HL-60/S4 treated with phorbol 12-myristate 13-acetate at 8.2 ng/mL for 4 days and 3 days (cell line): Measurements from ENCODE around the gene C2CD5.

Experiments
- in situ Hi-C: fragments of 300-500 bp; cut with MboI; formaldehyde crosslinking; loops from 2 replicates; pipeline ENCODE4 v1.15.0; 2022; ENCODE audit warnings: low sequenced_read_pairs

Gene C2CD5

DNA sequence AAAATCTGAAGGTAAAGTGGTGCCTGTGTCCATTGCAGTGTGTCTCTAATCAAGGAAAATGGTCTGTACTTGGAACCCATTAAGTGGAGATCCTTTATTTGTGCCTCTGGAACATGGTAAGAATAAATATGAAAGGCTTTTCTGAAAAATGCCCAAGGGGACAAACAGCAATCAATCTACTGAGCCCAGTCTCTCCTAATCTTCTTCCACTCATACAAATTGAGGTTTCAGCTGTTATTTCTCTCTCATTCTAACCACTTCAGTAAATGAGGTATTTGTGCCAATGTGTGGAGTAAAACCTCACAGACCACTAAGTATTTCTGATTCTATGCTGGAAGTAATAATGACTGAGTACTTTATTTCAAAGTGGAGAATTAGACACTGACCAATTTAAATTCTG is 127.5 kb downstream of the C2CD5 start:
- in situ Hi-C loops: no loop called here

DNA sequence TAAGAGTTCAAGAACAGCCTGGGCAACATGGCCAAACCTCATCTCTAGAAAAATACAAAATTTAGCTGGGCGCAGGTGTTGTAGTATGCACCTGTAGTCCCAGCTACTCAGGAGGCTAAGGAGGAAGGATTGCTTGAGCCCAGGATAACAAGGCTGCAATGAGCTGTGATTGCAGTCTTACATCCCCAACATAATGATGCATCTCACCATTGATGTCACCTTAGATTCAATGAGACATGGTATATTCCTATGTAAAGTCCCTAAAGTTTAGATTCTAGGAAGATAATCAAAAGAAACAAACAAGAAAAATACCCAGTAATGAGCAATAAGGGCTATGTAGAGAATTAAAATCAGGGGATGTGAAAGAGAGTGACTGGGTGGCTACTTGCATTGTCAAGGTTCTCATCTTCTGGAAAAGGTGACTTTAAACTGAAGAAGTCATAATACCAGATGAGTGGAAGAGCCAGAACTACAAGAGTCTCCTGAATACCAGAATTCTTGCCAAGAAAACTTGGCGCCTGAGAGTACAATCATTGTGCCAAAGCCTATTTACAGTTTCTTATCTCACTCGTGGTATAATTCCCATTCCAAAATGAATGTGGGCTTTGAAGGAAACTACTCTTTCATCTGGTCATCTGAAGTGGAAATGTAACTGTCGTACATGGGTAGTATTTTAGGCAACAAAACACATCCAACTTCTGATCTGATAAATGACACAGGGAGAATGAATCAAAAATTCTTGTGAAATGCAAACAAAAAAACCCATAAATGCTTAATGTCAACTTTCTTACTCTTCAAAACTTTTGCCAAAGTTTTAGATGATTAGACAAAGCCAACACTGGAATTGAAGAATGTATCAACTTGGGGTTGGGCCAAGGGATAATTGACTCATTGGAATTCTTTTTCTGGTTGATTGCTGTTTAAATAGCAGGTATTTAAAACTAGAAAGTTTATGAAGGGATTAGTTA is 128.7 kb downstream of the C2CD5 start:
- in situ Hi-C loops: no loop called here

DNA sequence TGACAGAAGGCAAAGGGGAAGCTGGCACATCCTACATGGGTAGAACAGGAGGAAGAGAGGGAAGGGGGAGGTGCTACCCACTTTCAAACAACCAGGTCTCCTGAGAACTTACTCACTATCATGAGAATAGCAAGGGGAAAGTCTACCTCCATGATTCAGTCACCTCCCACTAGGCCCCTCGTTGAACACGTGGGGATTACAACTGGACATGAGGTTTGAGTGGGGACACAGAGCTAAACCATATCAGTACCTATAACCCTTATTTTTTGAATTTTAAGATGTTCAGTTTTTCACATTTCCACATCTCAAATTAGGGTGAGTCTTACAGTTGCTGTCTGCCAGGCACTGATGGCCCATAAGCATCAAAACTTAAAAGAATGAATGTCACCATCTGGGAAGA is 129.6 kb downstream of the C2CD5 start:
- in situ Hi-C loops: no loop called here

DNA sequence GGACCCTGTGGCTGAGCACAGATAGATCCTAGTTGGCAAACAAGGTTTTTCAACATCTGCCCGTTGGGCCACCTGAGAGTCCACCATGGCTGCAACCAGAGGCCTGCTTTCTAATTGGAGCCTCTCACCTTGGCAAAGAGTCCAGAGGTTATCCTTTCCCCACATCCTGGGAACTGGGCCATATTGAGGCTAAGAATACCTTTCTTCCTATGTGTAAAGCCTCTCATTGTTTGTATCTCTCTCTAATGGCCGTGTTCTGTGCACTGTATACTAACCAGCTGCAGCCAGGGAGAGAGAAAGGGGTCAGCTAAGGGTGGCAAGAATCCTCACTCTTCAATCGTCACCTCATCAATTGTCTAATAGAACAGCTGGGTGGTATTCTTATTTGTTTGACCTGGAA is 130.8 kb downstream of the C2CD5 start:
- in situ Hi-C loops: no loop called here

DNA sequence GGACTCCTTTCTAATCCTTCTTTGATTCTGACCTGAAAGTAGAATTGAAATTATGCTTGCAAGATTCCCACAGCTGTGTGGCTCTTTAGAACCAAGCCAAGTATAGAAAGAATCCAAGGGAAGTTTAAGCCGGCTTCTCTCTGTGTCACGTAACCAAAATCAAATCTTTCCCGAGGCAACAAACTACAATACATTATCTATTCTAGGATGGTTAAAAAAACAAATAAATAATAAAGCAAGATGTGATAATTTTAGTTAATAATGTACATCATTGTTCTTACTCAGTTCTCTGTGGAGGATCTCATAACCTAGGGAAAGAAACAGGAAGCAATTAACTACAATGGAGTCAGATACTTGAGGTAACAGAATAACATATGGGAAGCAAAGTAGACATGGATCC is 131.8 kb downstream of the C2CD5 start:
- in situ Hi-C loops: no loop called here

DNA sequence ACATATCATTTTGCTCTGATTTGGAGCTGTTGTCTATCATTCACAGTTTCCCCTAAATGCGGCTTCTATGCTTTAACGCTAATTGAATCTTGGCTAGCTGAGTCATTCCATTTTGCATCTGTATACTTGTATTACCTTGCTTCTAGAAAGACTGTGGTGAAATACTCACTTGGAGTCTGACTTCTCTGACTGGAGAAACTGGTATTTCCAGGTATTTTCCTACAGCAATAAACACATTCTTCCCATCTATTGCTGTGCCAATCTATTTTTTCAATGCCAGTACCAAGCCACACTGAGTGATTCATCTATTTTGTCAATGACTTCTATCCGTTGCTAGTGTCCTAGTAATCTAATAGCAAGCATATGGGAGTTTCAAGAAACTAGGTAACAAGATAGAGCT is 133.9 kb downstream of the C2CD5 start:
- in situ Hi-C loops: no loop called here

DNA sequence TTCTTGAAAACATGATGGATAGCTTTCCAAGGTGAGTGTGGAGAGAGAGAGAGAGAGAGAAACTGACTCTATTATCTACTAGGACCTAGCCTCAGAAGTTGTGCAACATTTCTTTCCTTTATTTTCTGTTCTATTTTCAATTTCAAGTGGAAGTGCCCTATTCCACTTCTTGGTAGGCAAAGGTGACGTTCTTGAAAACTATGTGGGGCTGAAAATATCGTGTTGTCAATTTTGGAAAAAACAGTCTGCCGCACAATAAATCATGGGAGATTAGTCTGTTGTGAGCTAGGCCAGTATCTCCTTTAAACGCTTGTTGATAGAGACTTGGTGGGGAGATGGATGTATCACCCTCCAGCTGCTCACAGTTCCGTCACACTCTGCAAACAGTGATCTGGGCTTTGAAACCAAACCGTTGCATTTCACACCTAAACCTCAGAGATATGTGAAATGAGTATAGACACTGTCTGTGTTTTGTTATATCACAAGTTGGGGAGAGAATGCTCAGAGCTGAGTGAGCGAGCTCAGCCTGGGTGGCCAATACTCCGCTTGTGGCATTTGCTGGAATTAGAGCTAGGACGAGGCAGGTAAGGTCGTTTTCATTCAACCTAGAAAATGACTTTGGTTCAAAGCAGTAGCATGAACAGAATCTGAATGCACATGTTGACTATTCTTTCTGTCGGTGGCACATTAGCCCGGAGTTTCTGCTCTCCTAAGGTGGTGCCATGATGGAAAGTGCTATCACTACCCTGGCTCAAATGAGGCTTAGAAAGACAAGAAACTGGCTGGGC is 134.8 kb downstream of the C2CD5 start:
- in situ Hi-C loops: no loop called here

DNA sequence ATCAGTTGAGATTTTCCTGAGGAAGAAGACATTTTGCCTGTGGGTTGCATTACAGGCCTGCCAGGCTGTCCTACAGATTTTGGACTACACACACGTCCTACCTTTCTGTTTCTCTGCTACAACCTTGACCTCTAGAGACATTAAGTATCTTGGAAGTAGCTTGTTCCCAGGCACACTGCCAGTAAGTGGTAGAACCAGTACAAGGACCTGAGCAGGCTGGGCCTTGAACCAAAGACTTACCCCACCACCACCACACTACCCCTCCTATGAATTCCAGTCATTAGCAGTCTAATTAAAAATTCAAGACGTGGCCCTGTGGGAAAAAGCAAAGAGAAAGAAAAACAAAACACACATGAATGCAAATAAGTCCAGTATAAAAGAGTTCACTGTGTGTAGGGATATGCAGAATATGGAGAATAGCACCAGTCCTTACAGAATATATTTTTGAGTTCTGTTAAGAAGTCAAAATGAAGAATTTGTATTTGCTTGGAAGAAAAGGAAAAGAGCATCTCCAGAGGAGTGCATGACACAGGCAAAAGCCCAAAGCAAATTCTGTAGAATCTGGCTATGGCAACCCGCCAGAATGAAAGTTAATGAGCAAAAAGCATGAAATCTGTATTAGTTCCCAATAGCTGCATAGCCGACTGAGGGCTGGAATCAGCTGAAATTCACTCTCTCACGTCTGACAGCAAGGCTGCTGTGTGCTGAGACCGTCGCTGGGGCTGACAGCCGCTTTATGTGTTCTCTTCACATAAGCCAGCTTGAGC is 135.5 kb downstream of the C2CD5 start:
- in situ Hi-C loops: no loop called here

DNA sequence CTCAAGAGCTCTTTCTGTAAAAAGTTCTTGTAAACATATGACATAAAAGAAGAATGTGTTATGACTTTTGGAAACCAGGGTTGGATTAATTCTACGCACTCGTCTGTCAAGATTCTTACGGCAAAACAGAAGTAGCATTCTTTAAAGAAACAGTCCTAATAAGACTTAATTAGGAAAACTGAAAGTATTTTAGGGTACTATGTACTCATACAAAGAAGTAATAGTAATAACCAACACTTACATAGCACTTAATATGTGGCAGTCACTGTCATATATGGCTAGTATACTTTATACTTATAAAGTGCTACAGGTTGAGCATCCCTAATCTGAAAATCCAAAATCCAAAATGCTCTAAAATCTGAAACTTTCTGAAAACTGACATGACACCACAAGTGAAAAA is 136.9 kb downstream of the C2CD5 start:
- in situ Hi-C loops: no loop called here

DNA sequence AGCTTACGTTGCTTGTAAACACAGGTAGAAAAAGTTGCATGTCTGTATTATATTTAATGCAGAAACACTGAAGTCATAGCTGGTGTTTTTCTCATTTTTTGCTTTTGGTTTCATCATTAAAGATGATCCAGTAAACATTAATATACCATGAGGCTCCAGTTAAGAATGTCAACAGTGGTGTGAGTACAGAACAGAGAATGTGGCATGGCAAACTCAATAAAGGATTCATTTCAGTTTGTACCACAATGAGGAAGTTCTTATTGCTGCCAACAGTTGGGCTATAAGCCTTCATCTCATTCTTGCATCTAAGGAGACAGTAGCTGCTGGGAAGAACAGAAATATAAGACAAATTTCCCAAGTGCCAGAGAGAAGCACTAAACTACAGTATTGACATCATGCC is 137.7 kb downstream of the C2CD5 start:
- in situ Hi-C loops: no loop called here

DNA sequence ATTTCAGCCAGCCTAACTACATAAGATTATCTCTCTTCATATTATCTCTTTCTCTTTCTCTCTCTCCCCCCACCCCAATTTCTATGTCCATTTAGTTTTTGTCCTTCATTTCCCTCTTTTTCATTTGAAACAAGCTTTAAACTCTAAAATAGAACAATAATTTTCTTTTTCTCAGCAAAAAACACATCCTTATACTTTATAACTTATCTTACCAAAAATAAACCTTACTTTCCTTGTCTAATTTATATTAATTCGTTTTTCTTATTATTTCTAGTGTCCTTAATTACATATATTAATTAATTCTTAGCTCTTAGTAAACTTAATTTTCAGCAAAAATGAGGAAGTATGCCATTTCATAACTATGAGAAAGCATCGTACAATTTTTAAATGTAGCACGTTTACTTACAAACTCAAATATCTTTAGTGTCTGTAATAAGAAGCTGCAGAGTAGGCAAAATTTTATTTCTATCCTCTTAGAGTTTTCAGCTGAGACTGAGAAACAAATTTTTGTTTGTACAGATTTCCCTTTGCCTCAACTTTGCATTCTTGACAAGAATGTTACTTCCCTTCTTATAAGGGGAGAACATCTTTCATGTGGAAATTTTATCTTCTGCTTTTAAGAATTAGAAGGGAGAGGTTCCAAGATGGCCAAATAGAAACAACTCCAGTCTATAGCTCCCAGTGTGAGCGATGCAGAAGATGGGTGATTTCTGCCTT is 144.7 kb downstream of the C2CD5 start:
- in situ Hi-C loops: no loop called here
